Uterus (tissue), 4 donors: ENCODE results near the gene ARRDC5. TPM values are rescaled to one million over a fixed set of nuclear protein-coding genes. Genes with fewer than 3 reads are reported as not detected.
"Not testable (repeated sequence)": the region's sequence is repeated elsewhere in the genome, so short reads cannot be mapped to it uniquely, and the experiment has no call there.

Source experiments
- DNase-seq, 2 donors: peaks; one replicate each; pipeline ENCODE4 v3.0.0-alpha.2; 2019 to 2020
- H3K27ac ChIP-seq, 2 donors: fragments of 200-600 bp; sonication (generic); 1 replicate in 1 of 2; 2 replicates in 1 of 2; pipeline ENCODE4 v1.5.1; 2016 to 2018
- H3K27me3 ChIP-seq, 2 donors: fragments of 200-600 bp; sonication (generic); one replicate each; pipeline ENCODE4 v1.5.1; 2018 to 2019; ENCODE audit warnings: control low read depth in 1 of 2
- H3K36me3 ChIP-seq, 2 donors: fragments of 200-600 bp; sonication (generic); one replicate each; pipeline ENCODE4 v1.5.1; 2019; ENCODE audit warnings: control low read depth in 1 of 2
- H3K4me1 ChIP-seq, 2 donors: fragments of 200-600 bp; sonication (generic); one replicate each; pipeline ENCODE4 v1.5.1; 2018 to 2019; ENCODE audit warnings: control low read depth in 1 of 2
- H3K4me3 ChIP-seq, 2 donors: fragments of 200-600 bp; sonication (generic); 1 replicate in 1 of 2; 2 replicates in 1 of 2; pipeline ENCODE4 v1.5.1; 2018 to 2019; ENCODE audit warnings: mild to moderate bottlenecking in 1 of 2
- H3K9me3 ChIP-seq, 2 donors: fragments of 200-600 bp; sonication (generic); one replicate each; pipeline ENCODE4 v1.5.1; 2019; ENCODE audit warnings: control low read depth in 1 of 2
- POLR2A ChIP-seq, 2 donors: fragments of 450-650 bp; IDR thresholded peaks; one replicate each; pipeline ENCODE4 v1.6.1; 2016; ENCODE audit warnings: antibody characterized with exemption in 2 of 2, mild to moderate bottlenecking in 1 of 2, moderate library complexity in 1 of 2
- intact Hi-C: fragments of 100-400 bp; cut with DNase I; formaldehyde crosslinking; loops from one replicate; pipeline ENCODE4 v1.15.1; 2023; ENCODE audit warnings: low total_unique reads
- total RNA-seq, 4 donors: library from RNA; depleted of rRNA in 3 of 4; stranded (reverse); fragments of >200 nt in 3 of 4; gene quantifications; one replicate each; pipeline versions ENCODE4 v1.1.0 to v1.2.4, GENCODE V29; 2014 to 2023
- TF ChIP-seq, protein P1 (sequence below), 4 experiments: fragments of 200-600 bp in 2 of 4; fragments of 450-650 bp in 2 of 4; sonication (generic) in 2 of 4; IDR thresholded peaks; one replicate each; pipeline ENCODE4 v1.5.1; 2016 to 2019; ENCODE audit warnings: antibody characterized with exemption in 4 of 4, mild to moderate bottlenecking in 2 of 4, moderate library complexity in 1 of 4
- donor health status: DM: yes; HTN: yes; CAD: no.

The ARRDC5 gene
- total RNA-seq, 4 donors from 2014 or later: 0.26 to 0.70 TPM; not detected in 2

DNA sequence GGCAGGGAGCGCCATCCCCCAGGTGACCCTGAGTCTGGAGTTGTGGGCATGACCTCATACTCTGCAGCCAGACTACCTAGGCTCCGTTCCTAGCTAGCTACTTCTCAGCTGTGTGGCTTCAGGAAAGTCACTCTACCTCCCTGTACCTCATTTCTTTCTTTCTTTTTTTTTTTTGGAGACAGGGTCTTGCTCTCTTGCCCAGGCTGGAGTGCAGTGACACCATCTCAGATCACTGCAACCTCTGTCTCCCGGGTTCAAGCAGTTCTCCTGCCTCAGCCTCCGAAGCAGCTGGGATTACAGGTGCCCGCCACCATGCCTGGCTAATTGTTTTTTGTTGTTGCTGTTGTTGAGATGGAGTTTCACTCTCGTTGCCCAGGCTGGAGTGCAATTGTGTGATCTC lies 50.2 kb downstream of the ARRDC5 start:
- Histone ChIP-seq H3K4me1 (no peaks in the 10 kb centered on the region), H3K36me3 (no peaks in the 10 kb centered on the region), H3K27me3 (no peaks in the 10 kb centered on the region), H3K4me3 (no peak overlapping the region), H3K9me3 (no peaks in the 10 kb centered on the region), H3K27ac (no peak overlapping the region)
- DNase-seq: no peak
- intact Hi-C loops: no loop called here
- TF ChIP-seq, protein P1, sequence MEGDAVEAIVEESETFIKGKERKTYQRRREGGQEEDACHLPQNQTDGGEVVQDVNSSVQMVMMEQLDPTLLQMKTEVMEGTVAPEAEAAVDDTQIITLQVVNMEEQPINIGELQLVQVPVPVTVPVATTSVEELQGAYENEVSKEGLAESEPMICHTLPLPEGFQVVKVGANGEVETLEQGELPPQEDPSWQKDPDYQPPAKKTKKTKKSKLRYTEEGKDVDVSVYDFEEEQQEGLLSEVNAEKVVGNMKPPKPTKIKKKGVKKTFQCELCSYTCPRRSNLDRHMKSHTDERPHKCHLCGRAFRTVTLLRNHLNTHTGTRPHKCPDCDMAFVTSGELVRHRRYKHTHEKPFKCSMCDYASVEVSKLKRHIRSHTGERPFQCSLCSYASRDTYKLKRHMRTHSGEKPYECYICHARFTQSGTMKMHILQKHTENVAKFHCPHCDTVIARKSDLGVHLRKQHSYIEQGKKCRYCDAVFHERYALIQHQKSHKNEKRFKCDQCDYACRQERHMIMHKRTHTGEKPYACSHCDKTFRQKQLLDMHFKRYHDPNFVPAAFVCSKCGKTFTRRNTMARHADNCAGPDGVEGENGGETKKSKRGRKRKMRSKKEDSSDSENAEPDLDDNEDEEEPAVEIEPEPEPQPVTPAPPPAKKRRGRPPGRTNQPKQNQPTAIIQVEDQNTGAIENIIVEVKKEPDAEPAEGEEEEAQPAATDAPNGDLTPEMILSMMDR (IDR thresholded peaks at IDR 0.05): no peak
- TF ChIP-seq POLR2A (IDR thresholded peaks at IDR 0.05): no peak

DNA sequence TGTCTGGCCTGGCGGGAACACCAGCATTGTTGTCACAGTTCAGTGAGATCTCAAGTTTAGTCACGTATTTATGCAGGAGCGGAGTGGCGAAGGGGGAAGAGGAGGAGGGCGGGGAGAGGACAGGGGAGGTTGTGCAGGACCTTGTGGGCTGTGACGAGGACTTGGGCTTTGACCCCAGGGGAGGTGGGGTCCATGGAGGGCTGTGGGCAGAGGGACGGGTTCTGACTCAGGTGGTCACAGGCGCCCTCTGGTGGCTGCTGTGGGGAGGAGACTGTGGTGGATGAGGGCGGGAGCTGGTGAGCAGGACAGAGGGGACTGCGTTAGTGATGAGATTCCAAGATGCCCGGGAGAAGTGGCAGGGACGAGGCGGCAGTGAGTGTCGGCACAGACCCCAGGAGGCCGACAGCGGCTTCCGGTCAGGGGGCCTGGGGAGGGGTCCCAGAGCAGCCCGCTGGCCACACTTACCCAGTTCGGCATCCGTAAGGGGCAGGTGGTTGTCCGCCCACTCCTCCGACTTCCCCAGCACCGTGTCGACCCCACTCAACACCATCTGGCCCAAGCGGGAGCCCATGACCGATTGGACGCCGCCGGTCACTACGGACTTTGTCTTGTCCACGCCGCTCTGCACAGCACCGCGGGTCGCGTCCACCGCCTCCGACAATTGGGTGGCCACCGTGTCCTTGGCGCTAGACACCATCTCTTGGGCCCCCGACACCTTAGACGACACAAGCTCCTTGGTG lies 51.0 kb downstream of the ARRDC5 start:
- Histone ChIP-seq H3K9me3 (no peaks in the 10 kb centered on the region), H3K27me3 (no peaks in the 10 kb centered on the region), H3K4me3 (no peak overlapping the region), H3K36me3 (no peaks in the 10 kb centered on the region), H3K27ac (no peak overlapping the region), H3K4me1 (no peaks in the 10 kb centered on the region)
- peak; percentile 72 to 75 for DNase-seq
- intact Hi-C loops: loop anchor here (2.0 kb wide), 1 partner anchor 41 kb away; no protein-coding TSS in a partner anchor
- no peak for TF ChIP-seq POLR2A (IDR thresholded peaks at IDR 0.05)
- TF ChIP-seq, protein P1 (IDR thresholded peaks at IDR 0.05): peak; percentile 85 to 91 (median 88)

DNA sequence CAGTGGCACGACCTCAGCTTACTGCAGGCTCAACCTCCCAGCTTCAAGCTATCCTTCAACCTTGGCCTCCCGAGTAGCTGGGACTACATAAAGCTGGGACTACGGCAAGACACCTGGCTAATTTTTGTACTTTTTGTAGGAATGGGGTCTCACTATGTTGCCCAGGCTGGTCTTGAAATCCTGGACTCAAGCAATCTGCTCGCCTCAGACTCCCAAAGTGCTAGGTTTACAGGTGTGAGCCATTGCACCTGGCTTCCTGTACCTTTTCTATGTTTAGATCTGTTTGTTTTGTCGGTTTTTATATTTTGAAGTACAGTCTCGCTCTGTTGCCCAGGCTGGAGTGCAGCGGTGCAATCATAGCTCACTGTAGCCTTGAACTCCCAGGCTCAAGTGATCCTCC lies 53.7 kb downstream of the ARRDC5 start:
- no peak overlapping the region for H3K4me3 ChIP-seq

DNA sequence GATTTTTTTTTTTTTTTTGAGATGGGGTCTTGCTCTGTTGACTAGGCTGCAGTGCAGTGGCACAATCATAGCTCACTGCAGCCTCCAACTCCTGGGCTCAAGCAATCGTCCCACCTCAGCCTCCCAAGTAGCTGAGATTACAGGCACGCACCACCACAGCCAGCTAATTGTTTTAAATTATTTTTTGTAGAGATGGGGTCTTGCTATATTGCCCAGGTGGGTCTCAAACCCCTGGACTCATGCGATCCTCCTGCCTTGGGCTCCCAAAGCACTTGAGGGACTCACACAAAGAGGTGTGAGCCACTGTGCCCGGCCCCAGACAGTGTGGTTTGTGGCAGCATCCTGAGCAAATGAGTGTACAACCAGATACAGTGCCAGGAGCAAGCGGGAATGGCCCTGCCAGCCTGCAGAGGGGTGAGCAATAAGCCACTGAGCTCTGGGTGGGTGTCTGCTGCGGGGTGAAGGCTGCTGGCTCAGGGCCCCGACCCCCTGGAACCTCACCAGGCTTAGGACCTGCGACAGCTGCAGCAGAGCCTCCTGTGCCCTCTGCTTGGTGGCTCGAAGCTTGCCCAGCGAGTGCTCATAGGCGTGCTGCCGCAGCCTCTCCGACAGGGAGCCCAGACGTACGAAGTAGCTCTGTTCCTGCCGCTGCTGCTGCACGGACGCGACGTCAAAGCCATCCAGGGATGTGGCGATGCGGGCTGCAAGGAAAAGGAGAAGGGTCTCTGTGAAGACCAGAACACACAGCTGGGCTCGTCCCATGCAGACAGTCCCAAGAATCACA lies 55.3 kb downstream of the ARRDC5 start:
- Histone ChIP-seq H3K36me3 (no peaks in the 10 kb centered on the region), H3K27ac (no peak overlapping the region), H3K4me3 (no peak overlapping the region), H3K27me3 (no peaks in the 10 kb centered on the region), H3K9me3 (no peaks in the 10 kb centered on the region), H3K4me1 (no peaks in the 10 kb centered on the region)
- no peak for DNase-seq
- TF ChIP-seq, protein P1 (IDR thresholded peaks at IDR 0.05): no peak
- TF ChIP-seq POLR2A (IDR thresholded peaks at IDR 0.05): no peak
- intact Hi-C loops: no loop called here

More for the DNA sequence above, 53.7 kb downstream of the ARRDC5 start:
- TF ChIP-seq, protein P1 (IDR thresholded peaks at IDR 0.05): no peak
- no peak for TF ChIP-seq POLR2A (IDR thresholded peaks at IDR 0.05)
- H3K4me1 ChIP-seq: no peaks in the 10 kb centered on the region
- H3K36me3 ChIP-seq: no peaks in the 10 kb centered on the region
- no peaks in the 10 kb centered on the region for H3K9me3 ChIP-seq
- H3K27me3 ChIP-seq: no peaks in the 10 kb centered on the region
- DNase-seq: no peak
- H3K27ac ChIP-seq: no peak overlapping the region
- intact Hi-C loops: no loop called here

DNA sequence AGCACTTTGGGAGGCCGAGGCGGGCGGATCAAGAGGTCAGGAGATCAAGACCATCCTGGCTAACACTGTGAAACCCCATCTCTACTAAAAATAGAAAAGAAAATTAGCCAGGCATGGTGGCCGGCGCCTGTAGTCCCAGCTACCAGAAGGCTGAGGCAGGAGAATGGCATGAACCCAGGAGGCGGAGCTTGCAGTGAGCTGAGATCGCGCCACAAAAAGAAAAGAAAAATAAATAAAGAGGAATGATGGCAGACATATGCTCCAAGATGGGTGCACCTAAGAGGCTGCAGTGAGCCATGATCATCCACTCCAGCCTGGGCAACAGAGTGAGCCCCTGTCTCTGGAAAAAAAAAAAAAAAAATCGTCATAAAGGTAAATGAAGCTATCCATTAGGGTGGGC lies 56.7 kb downstream of the ARRDC5 start:
- H3K4me3 ChIP-seq, intact Hi-C loops: not testable (repeated sequence)

More for the DNA sequence above, 56.7 kb downstream of the ARRDC5 start:
- H3K27ac ChIP-seq: peak overlapping the region; percentile 33 to 46
- not testable (repeated sequence) for H3K27me3 ChIP-seq, H3K4me1 ChIP-seq, H3K36me3 ChIP-seq, H3K9me3 ChIP-seq
- peak in 1 of 2 donors; percentile 48 for DNase-seq
